Tibial nerve (tissue), 3 donors: ENCODE measurements around the gene TRIM67.

Experiments used
- POLR2A ChIP-seq, 2 donors: fragments of 450-650 bp; IDR thresholded peaks; one replicate each; pipeline ENCODE4 v1.6.1; 2017; ENCODE audit warnings: antibody characterized with exemption in 2 of 2, mild to moderate bottlenecking in 2 of 2, moderate library complexity in 2 of 2
- TF ChIP-seq, protein P1 (sequence below), 5 experiments: fragments of 200-600 bp in 3 of 5; fragments of 450-650 bp in 2 of 5; sonication (generic) in 3 of 5; IDR thresholded peaks; one replicate each; pipeline ENCODE4 v1.5.1; 2016 to 2019; ENCODE audit warnings: antibody characterized with exemption in 5 of 5, mild to moderate bottlenecking in 3 of 5, moderate library complexity in 2 of 5

DNA sequence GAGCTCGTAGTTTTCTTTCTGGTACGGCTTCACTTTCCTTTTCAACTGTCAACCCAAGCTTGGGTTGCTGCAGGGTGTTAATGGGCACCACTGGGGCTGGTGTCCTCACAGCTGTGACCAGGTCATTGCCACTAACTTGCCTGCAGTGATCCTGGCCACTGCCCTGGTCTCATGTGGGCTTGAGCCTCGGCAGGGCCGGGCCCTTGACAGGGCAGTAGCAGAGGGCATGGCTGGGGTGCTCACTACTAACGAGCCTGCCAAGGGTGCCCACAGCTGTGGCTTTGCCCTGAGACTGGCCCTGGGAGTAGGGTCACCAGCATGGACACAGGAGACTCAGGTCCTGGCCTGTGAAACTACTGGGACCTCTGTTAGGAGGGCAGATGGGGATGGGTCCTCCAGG lies 47.7 kb downstream of the TRIM67 start:
- no peak for TF ChIP-seq POLR2A (IDR thresholded peaks at IDR 0.05)
- TF ChIP-seq, protein P1, sequence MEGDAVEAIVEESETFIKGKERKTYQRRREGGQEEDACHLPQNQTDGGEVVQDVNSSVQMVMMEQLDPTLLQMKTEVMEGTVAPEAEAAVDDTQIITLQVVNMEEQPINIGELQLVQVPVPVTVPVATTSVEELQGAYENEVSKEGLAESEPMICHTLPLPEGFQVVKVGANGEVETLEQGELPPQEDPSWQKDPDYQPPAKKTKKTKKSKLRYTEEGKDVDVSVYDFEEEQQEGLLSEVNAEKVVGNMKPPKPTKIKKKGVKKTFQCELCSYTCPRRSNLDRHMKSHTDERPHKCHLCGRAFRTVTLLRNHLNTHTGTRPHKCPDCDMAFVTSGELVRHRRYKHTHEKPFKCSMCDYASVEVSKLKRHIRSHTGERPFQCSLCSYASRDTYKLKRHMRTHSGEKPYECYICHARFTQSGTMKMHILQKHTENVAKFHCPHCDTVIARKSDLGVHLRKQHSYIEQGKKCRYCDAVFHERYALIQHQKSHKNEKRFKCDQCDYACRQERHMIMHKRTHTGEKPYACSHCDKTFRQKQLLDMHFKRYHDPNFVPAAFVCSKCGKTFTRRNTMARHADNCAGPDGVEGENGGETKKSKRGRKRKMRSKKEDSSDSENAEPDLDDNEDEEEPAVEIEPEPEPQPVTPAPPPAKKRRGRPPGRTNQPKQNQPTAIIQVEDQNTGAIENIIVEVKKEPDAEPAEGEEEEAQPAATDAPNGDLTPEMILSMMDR (IDR thresholded peaks at IDR 0.05): no peak
